ENCODE measurements around the gene UNC13A. TPM values are rescaled to one million over a fixed set of nuclear protein-coding genes. Genes with fewer than 3 reads are reported as not detected.

The UNC13A gene
- total RNA-seq, 4 donors from 2014 or later = 0.06 to 0.22 TPM; not detected in 2

DNA sequence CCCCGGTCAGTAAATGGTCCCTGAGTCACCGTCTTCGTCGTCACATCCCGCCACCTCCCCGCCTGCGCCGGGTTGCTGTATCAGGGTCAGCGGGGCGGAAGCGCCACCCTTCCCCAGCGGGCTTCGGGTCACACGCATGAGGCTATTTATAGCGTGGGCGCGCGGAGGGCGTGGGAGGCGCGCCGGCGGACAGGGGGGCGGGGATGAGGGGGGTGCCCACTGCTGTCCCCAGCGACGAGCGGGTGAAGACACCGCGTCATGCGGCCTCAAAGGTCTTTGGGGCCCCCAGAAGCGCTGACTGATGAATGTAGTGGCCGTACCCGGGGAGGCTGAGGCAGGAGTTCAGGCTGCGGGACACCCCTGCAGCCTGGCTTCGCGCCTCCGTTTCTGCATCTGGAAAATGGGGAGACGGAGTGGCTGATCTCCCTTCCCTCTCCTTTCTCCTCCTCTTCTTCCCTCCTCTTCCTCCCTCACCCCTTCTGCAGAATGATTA, 7.9 kb downstream of the UNC13A start:
- WGBS, 2 donors = 7 to 27% methylated on average over 11 to 18 of the region's 38 CpGs
- no peaks in the 10 kb centered on the region for H3K36me3 ChIP-seq
- H3K4me3 ChIP-seq = peak overlapping the region in 2 of 4 donors; percentile 27 to 41
- peaks cover 0 to 94% (median 2%) of the 10 kb centered on the region in 4 donors for H3K27me3 ChIP-seq
- no peaks in the 10 kb centered on the region for H3K9me3 ChIP-seq
- H3K27ac ChIP-seq = peak overlapping the region in 2 of 4 donors; percentile 28 to 64
- no peak for TF ChIP-seq POLR2A (IDR thresholded peaks at IDR 0.05)
- TF ChIP-seq, protein P1, sequence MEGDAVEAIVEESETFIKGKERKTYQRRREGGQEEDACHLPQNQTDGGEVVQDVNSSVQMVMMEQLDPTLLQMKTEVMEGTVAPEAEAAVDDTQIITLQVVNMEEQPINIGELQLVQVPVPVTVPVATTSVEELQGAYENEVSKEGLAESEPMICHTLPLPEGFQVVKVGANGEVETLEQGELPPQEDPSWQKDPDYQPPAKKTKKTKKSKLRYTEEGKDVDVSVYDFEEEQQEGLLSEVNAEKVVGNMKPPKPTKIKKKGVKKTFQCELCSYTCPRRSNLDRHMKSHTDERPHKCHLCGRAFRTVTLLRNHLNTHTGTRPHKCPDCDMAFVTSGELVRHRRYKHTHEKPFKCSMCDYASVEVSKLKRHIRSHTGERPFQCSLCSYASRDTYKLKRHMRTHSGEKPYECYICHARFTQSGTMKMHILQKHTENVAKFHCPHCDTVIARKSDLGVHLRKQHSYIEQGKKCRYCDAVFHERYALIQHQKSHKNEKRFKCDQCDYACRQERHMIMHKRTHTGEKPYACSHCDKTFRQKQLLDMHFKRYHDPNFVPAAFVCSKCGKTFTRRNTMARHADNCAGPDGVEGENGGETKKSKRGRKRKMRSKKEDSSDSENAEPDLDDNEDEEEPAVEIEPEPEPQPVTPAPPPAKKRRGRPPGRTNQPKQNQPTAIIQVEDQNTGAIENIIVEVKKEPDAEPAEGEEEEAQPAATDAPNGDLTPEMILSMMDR (IDR thresholded peaks at IDR 0.05) = no peak
- DNase-seq = no peak
- intact Hi-C loops (cut with DNase I) = no loop called here
- H3K4me1 ChIP-seq = peaks cover 0 to 11% (median 0%) of the 10 kb centered on the region in 3 donors

DNA sequence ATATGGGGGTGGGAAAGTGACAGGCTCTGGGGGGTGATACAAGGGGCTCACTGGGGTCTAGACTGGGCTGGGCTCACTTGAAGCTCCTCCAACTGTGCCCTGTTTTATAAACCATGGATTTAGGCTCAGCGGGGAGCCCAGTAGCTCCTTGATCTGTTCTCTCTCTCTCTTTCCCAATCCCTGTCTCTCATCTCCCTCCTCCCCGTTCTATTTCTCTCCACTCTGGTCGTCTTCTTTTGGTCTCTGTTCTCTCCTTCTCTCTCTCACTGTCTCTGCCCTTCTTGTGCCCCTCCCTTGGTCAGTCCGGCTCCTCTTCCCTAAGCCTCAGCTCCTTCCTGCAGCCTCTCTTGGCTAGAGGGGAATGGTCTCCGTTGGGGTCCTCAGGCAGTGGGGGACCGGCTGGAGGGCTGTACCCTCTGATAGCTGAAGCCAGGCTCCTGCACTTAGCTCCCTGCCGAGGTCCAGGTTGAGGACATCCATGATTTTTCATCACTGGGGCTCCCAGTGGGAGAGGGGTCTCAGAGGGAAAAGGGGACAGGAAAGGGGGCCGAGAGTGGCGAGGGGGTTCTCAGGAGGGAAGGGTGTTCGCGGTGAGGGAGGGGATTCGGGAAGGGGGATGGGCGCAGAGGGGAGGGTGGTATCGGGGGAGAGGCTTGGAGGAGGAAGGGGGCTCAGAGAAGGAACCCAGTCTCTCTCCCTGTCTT, 8.5 kb downstream of the UNC13A start:
- Histone ChIP-seq H3K4me3 (peak overlapping the region in 2 of 4 donors; percentile 27 to 41), H3K4me1 (peaks cover 0 to 11% (median 0%) of the 10 kb centered on the region in 3 donors), H3K27me3 (peaks cover 0 to 88% (median 2%) of the 10 kb centered on the region in 4 donors), H3K36me3 (no peaks in the 10 kb centered on the region), H3K9me3 (no peaks in the 10 kb centered on the region), H3K27ac (peak overlapping the region; percentile 28 to 64 (median 54))
- TF ChIP-seq, protein P1 (IDR thresholded peaks at IDR 0.05) = no peak
- TF ChIP-seq POLR2A (IDR thresholded peaks at IDR 0.05) = no peak
- intact Hi-C loops (cut with DNase I) = no loop called here
- DNase-seq = no peak
- 7 to 9% methylated on average over 5 to 9 of the region's 14 CpGs for WGBS, 2 donors

DNA sequence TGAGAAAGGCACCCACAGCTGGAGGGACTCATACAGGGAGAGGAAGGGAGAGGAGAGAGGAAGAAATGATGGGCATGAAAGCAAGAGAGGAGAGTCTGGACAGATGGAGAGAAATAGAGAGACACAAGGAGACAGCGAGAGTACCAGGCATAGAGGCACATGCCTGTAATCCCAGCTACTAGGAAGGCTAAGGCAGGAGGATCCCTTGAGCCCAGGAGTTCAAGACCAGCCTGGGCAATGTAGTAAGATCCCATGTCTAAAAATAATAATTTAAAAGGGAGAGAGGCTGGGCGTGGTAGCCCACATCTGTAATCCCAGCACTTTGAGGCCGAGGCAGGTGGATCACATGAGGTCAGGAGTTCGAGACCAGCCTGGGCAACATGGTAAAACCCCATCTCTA, 9.3 kb downstream of the UNC13A start:
- intact Hi-C loops (cut with DNase I) = no loop called here
- 65 to 74% methylated on average over 4 of the region's 4 CpGs for WGBS, 2 donors
- Histone ChIP-seq H3K36me3 (no peaks in the 10 kb centered on the region), H3K9me3 (no peaks in the 10 kb centered on the region), H3K27ac (no peak overlapping the region), H3K4me1 (peaks cover 0 to 11% (median 0%) of the 10 kb centered on the region in 3 donors), H3K4me3 (no peak overlapping the region), H3K27me3 (peaks cover 0 to 81% (median 0%) of the 10 kb centered on the region in 4 donors)
- TF ChIP-seq POLR2A (IDR thresholded peaks at IDR 0.05) = no peak
- TF ChIP-seq, protein P1 (IDR thresholded peaks at IDR 0.05) = no peak
- DNase-seq = no peak

DNA sequence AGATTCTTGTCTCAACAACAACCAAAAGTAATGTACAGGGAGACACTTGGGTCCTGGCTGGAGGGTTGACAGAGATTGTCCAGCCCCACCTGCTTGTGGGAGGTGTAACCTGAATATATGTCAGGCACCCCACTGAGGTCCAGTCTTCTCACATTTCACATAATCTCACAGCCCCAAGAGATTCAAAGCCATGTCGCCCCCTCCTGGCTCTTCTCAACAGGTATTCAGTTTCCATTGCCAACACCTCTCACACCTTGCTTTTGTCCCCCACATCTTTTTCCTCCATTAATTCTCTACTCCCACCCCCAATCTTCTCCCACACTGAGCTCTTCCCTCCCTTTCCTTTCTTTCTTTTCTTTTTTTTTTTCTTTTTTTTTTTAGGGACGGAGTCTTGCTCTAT, 11.2 kb downstream of the UNC13A start:
- H3K36me3 ChIP-seq = no peaks in the 10 kb centered on the region
- intact Hi-C loops (cut with DNase I) = no loop called here
- no peak overlapping the region for H3K27ac ChIP-seq
- peaks cover 0 to 11% (median 0%) of the 10 kb centered on the region in 3 donors for H3K4me1 ChIP-seq
- no peak for DNase-seq
- TF ChIP-seq POLR2A (IDR thresholded peaks at IDR 0.05) = no peak
- TF ChIP-seq, protein P1 (IDR thresholded peaks at IDR 0.05) = no peak
- 51 to 67% methylated on average over 2 of the region's 2 CpGs for WGBS, 2 donors
- no peaks in the 10 kb centered on the region for H3K9me3 ChIP-seq
- H3K27me3 ChIP-seq = peaks cover 0 to 65% (median 0%) of the 10 kb centered on the region in 4 donors
- no peak overlapping the region for H3K4me3 ChIP-seq

DNA sequence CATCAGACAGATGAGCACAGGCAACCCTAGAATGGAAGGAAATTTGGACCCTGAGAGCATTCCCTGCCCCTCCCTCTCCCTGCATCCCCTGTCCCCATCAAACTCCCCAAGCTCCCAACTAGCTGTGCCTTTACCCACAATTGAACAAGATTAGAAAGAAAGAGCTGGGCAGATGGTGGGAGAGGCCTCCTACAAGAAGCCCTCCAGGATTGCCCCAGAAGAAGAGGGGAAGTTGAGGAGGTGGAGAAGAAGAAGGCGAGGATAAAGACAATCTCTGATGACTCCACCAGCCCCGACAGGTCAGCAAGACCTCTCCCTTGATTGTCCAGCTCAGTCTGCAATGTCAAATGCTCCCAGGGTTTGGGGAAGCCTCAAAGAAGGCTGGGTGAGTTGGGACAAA, 11.9 kb downstream of the UNC13A start:
- 32 to 61% methylated on average over 2 of the region's 2 CpGs for WGBS, 2 donors
- intact Hi-C loops (cut with DNase I) = no loop called here
- H3K27ac ChIP-seq = no peak overlapping the region
- TF ChIP-seq, protein P1 (IDR thresholded peaks at IDR 0.05) = no peak
- no peaks in the 10 kb centered on the region for H3K36me3 ChIP-seq
- H3K4me3 ChIP-seq = no peak overlapping the region
- DNase-seq = no peak
- no peaks in the 10 kb centered on the region for H3K9me3 ChIP-seq
- peaks cover 0 to 58% (median 0%) of the 10 kb centered on the region in 4 donors for H3K27me3 ChIP-seq
- peaks cover 0 to 11% (median 0%) of the 10 kb centered on the region in 3 donors for H3K4me1 ChIP-seq
